Liver (tissue), 3 donors: Measurements from ENCODE around the gene CDS1.

Experiments used
- ATF3 ChIP-seq: IDR thresholded peaks from 2 replicates; pipeline ENCODE4 v1.6.1; 2016; ENCODE audit warnings: antibody characterized with exemption
- CTCF ChIP-seq: fragments of 150-350 bp; IDR thresholded peaks from 2 replicates; pipeline ENCODE4 v1.5.1; 2017; ENCODE audit warnings: improper control_type of control experiment, low read depth, low read length; ENCODE audit not compliant: missing input control
- GABPA ChIP-seq, 2 donors: IDR thresholded peaks in 1 of 2; conservative IDR thresholded peaks in 1 of 2; 2 replicates each; pipeline ENCODE4 v1.6.1; 2016; ENCODE audit warnings: antibody characterized with exemption in 2 of 2, mild to moderate bottlenecking in 1 of 2, moderate library complexity in 1 of 2
- MAX ChIP-seq: IDR thresholded peaks from 2 replicates; pipeline ENCODE4 v1.6.1; 2016; ENCODE audit warnings: antibody characterized with exemption
- REST ChIP-seq: IDR thresholded peaks from 2 replicates; pipeline ENCODE4 v1.6.1; 2016; ENCODE audit warnings: antibody characterized with exemption, mild to moderate bottlenecking
- YY1 ChIP-seq: IDR thresholded peaks from 2 replicates; pipeline ENCODE4 v1.6.1; 2016; ENCODE audit warnings: antibody characterized with exemption, mild to moderate bottlenecking
- donor health status: healthy.
- donor health status: healthy.

GRCh38 chr4:84634961-84635360, 52.0 kb downstream of the CDS1 start:
- TF ChIP-seq CTCF (no peak), MAX (no peak), REST (no peak), GABPA (IDR thresholded peaks at IDR 0.05 in 1 of 2, conservative IDR thresholded peaks at IDR 0.05 in 1 of 2) (no peak), ATF3 (no peak), YY1 (no peak)
